HG02610 (cell line): ENCODE measurements around the gene LITAF.

Experiments used
- ATAC-seq: cut with Tn5 transposase; IDR thresholded peaks from one replicate; pipeline ENCODE4 v1.9.1; 2021; ENCODE audit warnings: mild to moderate bottlenecking, moderate library complexity; ENCODE audit not compliant: unreplicated experiment

LITAF gene

DNA sequence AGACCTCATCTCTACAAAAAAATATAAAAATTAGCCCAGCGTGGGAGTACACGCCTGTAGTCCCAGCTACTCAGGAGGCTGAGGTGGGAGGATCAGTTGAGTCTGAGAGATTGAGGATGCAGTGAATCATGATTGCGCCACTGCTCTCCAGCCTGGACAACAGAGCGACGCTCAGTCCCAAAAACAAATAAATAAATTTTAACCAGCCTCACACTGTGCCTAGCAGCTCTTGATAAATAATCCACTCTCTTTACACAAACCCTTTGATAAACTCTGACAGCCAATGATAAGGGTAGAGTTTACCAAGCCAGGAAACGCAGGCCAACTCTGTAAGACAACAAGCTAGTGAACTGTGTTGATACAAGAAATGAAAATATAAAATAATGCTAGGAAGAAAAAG lies 32.7 kb downstream of the LITAF start:
- ATAC-seq, result no peak

- ATAC-seq, result no peak
Observed at GRCh38 chr16:11553371-11553770, 33.3 kb downstream of the LITAF start.

DNA sequence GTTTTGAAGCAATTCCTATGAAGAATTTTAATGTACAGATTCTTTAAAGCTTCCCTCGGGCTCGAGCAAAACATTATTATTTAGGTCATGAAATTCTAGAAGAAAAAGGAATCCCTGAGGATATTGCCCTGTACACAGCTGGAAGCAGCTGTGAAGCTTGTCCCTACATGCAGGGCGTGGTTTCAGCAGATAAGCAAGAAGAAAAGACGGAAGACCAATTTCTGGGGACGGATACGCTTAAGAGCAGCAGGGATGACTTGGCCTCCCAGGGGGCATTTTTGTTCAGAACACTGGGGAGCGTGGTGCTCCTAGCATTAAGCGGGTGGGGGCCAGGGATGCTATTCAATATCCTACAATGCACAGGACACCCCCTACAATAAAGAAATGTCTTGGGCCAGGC lies 34.3 kb downstream of the LITAF start:
- ATAC-seq, result no peak

- no peak for ATAC-seq
Observed at GRCh38 chr16:11551842-11552241, 34.9 kb downstream of the LITAF start.

DNA sequence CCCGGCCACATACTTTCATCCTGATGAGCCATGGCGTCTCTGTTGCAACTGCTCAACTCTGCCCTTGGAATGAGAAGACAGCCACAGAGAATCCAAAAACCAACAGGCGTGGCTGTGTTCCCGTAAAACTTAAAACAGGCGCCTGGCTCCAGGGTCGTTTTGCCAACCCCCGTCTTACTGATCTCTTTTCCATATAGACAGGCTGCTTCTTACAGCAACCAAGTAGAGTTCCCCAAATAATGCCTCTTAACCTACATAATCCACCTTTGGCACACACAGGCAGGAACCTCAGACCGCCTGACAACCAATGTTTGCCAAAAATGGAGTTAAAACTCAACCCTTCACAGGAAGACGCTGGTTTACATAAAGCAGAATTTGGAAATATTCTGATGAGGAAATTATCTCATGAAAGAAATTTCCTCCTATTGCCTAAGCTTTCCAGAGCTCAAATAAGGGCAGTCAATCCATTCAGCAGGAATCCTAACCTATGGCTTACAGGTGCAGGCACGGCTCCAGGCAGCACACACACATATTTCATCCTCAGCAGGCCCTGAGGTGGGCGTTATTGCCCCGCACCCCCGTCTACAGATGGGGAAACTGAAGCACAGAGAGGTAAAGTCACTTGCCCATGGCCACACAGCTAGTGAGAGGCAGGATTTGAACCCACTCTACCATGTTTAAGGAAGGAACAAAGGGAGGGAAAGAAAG lies 35.8 kb downstream of the LITAF start:
- ATAC-seq, result no peak

DNA sequence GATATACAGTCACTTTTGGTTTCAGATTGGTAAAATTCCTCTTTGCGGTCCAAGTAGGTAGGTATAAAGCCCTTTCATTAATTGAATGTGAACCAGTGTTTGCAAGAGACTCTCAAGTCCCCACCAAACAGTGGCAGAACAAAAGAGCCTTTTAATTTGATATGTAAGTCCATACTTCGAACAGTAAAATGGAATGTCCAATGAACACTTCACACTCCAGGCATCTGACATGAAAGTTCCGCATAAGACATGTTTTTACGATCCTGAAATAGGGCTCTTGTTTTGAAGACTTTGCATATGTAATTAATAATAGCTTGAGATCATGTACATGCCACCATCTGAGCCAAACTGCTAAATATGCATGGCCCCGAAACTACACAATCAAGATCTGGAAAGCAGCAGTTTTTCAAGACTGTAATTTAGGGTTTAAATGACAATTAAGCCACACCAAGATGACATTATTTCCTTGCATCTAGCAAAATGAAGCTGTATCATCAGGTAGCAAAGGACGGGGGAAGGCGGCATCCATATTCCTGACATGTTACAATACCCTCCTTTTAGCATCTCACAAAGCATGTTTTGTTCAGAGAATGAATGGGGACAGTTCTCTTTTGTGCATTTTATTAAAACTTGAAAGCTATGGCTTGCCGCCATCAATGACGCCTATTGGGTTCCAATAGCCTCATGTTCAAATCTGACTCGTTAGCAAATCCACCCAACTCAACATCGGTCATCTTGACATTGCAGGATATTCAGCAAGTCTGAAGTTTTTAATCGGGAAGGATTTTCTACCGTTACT lies 39.4 kb downstream of the LITAF start:
- no peak for ATAC-seq

- no peak for ATAC-seq
Observed at GRCh38 chr16:11546608-11547061, 40.1 kb downstream of the LITAF start.

GRCh38 chr16:11543661-11544393 lies 42.9 kb downstream of the LITAF start:
- ATAC-seq, result no peak

GRCh38 chr16:11542069-11542744 lies 44.5 kb downstream of the LITAF start:
- no peak for ATAC-seq

DNA sequence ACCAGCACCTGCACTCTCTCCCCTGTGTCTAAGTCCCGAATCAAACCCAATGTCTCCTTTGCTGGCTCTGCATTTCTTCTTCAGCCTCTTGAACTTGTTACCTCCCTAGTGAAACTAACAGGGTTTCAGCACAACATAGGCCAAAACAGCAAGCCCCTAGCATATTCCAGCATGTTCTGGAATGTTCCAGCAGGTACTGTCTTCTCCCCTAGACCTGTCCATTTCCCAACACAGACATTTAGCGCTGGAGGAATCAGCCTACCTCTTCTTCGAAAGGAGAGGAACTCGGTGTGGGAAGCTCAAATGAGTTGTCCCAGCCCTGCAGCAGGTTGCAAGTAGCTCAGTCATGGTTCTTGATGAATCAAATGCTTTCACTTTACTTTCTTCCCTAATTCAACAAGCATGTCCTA lies 47.1 kb downstream of the LITAF start:
- ATAC-seq, result no peak

GRCh38 chr16:11538880-11539279 lies 47.8 kb downstream of the LITAF start:
- ATAC-seq, result no peak

GRCh38 chr16:11536104-11536866 lies 50.4 kb downstream of the LITAF start:
- ATAC-seq, result no peak

- ATAC-seq, result no peak
Observed at GRCh38 chr16:11535494-11535893, 51.2 kb downstream of the LITAF start.

DNA sequence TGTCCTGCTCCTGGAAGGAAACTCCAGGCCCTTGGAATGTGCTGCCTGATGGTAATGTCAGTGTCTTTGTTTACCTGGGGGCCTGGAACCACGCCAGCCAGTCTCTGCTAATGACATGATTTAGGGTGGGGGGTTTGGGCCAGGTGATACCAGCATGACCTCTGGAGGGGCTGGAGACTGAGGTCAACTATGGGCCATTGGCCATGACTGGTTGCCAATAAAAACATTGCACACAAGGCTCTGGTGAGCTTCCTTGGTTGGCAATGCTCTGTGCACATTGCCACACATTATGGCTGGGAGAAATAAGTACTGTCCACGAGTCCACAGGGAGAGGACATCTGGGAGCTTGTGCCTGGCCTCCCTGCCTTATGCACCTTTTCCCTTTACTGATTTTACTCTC lies 52.5 kb downstream of the LITAF start:
- ATAC-seq, result no peak

DNA sequence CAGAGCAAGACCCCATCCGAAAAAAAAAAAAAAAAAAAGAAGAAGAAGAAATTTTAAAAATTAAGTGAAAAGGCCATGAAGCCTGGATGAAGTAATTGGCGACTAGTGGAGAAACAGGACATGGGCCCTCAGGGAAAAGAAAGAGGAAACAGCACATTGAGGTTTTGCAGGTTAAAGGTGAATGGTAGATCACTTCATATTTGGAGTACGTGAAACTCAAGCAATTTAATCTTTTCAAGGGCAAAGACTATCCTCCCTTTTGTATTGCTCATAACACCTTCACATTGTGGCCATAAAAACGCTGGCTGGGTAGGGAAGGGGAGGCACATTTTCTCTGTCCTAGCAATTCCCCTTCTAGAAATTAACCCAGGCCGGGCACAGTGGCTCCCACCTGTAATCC lies 53.1 kb downstream of the LITAF start:
- ATAC-seq, result no peak

DNA sequence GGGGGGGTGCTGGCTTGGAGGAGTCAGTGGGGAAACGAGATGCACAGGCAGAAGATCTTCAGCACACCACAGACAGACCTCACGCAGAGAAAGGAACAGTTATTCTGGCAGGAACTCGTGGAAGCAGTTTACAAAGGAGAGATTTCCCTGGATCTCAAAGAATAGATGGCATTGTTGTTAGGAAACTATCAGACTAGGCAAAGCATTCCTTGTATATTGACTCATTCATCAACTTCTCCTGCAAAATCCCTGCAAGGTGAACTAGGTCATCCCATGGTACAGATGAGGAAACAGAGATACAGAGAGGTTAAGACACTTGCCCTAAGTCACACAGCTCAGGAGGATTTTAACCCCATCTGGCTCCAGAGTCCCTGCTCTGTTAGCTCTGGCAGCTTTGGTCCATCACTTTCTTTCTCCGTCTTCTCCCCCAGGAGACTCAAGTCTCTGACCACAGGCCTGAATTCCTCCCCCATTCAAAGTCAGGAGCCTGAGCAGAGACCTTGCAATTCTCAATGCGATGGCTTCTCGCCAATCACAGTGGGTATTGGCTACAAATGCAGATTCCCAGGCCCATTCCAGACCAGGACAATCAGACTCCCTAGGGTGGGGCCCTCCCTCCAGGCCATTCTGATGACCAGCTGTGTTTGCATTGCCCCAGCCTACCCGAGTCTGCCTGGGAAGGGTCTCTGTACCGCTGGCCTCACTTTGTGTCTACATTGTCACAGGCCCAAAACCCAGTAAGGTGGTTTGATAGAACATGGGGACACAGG lies 56.4 kb downstream of the LITAF start:
- no peak for ATAC-seq

DNA sequence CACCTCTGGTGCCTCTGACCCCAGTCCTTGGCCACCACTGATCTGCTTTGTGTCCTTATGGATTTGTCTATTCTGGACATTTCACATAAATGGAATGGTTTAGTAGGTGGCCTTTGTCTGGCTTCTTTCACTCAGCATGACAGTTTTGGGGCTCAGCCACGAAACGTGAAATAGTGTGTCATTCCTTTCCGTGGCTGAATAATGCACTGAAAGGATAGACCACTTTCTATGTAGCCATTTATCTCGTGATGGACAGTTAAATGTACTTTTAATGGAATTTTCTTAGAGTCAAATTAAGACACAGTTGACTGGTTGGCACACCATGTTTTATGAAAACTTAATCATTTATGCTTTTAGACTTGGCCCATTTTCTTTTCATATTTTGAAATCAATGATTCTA lies 57.4 kb downstream of the LITAF start:
- no peak for ATAC-seq

GRCh38 chr16:11528053-11528452 lies 58.7 kb downstream of the LITAF start:
- no peak for ATAC-seq

- no peak for ATAC-seq
Observed at GRCh38 chr16:11526655-11527350, 59.9 kb downstream of the LITAF start.
